ENCODE measurements around the gene KATNAL1. TPM values are rescaled to one million over a fixed set of nuclear protein-coding genes. Genes with fewer than 3 reads are reported as not detected.
"Not testable (repeated sequence)": the region's sequence is repeated elsewhere in the genome, so short reads cannot be mapped to it uniquely, and the experiment has no call there.

The KATNAL1 gene
- total RNA-seq, 1 donor from 2014 or later, result 29.3 TPM

DNA sequence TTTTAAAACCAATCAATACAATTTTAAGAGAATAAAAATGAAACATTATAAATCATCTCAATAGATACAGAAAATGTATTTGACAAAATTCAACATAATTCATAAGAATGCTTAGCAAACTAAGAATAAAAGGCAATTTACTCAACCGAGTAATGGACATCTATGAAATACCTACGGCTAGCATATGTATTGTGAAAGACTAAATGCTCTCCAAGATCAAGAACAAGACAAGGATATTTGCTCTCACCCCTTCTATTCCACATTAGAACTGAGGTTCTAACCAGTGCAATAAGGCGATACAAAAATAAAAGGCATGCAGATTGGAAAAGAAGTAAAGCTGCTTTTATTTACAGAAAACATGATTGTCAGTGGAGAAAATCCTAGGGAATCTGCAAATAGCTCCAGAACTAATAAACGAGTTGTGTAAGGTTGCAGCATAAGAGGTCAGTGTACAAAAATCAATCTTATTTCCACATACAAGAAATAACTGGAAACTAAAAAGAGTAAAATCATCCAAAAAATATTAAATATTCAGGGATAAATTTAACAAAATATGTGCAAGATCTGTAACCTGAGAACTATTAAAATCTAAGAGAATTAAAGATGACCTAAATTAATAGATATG is 16.4 kb downstream of the KATNAL1 start:
- Mint-ChIP-seq H3K36me3 (ENCODE audit: unreplicated experiment) (peaks cover 3% of the 10 kb centered on the region), H3K27me3 (ENCODE audit: unreplicated experiment) (no peaks in the 10 kb centered on the region), H3K4me3 (ENCODE audit: unreplicated experiment) (no peak overlapping the region), H3K27ac (ENCODE audit: unreplicated experiment) (no peak overlapping the region), H3K9me3 (ENCODE audit: unreplicated experiment) (no peaks in the 10 kb centered on the region), H3K4me1 (ENCODE audit: unreplicated experiment) (peaks cover 11% of the 10 kb centered on the region)
- DNase-seq (ENCODE audit: extremely low spot score, unreplicated experiment), result no peak
- TF ChIP-seq, protein P1, sequence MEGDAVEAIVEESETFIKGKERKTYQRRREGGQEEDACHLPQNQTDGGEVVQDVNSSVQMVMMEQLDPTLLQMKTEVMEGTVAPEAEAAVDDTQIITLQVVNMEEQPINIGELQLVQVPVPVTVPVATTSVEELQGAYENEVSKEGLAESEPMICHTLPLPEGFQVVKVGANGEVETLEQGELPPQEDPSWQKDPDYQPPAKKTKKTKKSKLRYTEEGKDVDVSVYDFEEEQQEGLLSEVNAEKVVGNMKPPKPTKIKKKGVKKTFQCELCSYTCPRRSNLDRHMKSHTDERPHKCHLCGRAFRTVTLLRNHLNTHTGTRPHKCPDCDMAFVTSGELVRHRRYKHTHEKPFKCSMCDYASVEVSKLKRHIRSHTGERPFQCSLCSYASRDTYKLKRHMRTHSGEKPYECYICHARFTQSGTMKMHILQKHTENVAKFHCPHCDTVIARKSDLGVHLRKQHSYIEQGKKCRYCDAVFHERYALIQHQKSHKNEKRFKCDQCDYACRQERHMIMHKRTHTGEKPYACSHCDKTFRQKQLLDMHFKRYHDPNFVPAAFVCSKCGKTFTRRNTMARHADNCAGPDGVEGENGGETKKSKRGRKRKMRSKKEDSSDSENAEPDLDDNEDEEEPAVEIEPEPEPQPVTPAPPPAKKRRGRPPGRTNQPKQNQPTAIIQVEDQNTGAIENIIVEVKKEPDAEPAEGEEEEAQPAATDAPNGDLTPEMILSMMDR (IDR thresholded peaks at IDR 0.05), result no peak

DNA sequence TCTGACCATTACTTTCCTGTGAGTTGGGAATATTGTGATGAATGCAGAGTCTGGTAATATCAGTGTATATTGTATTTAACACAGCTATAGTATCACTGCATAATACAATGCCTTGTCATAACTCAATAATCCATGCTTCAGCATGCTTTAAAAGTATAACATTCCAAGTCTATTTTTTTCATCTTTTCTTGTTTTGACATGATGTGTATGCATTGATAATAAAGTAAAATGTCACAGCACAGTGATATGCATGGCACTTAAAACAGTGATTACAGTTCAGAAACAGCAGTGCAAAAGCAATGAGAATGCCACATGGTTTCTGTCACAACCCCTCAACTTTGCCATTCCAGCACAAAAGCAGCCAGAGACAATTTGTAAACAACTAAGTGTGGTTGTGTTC is 17.8 kb downstream of the KATNAL1 start:
- Mint-ChIP-seq H3K9me3 (ENCODE audit: unreplicated experiment) (no peaks in the 10 kb centered on the region), H3K36me3 (ENCODE audit: unreplicated experiment) (no peaks in the 10 kb centered on the region)

DNA sequence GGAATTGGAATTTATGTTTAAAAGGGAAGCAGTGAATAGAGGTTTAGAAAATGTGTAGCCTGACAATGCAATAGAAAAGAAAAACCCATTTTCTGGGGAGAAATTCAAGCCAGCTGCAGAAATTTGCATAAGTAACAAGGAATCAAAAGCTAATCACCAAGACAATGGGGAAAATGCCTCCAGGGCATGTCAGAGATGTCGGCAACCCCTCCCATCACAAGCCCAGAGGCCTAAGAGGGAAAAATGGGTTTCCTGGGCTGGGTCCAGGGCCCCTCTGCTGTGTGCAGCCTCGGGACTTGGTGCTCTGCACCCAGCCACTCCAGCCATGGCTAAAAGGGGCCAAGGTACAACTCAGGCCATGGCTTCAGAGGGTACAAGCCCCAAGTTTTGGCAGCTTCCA is 21.3 kb downstream of the KATNAL1 start:
- H3K36me3 Mint-ChIP-seq (ENCODE audit: unreplicated experiment); H3K9me3 Mint-ChIP-seq (ENCODE audit: unreplicated experiment); H3K27me3 Mint-ChIP-seq (ENCODE audit: unreplicated experiment); DNase-seq (ENCODE audit: extremely low spot score, unreplicated experiment); H3K4me3 Mint-ChIP-seq (ENCODE audit: unreplicated experiment); H3K27ac Mint-ChIP-seq (ENCODE audit: unreplicated experiment): not testable (repeated sequence)
- H3K4me1 Mint-ChIP-seq (ENCODE audit: unreplicated experiment), result peaks cover 13% of the 10 kb centered on the region

More for the DNA sequence above, 17.8 kb downstream of the KATNAL1 start:
- no peaks in the 10 kb centered on the region for H3K27me3 Mint-ChIP-seq (ENCODE audit: unreplicated experiment)
- no peak overlapping the region for H3K27ac Mint-ChIP-seq (ENCODE audit: unreplicated experiment)
- peaks cover 13% of the 10 kb centered on the region for H3K4me1 Mint-ChIP-seq (ENCODE audit: unreplicated experiment)
- TF ChIP-seq, protein P1 (IDR thresholded peaks at IDR 0.05), result no peak
- no peak overlapping the region for H3K4me3 Mint-ChIP-seq (ENCODE audit: unreplicated experiment)
- no peak for DNase-seq (ENCODE audit: extremely low spot score, unreplicated experiment)

DNA sequence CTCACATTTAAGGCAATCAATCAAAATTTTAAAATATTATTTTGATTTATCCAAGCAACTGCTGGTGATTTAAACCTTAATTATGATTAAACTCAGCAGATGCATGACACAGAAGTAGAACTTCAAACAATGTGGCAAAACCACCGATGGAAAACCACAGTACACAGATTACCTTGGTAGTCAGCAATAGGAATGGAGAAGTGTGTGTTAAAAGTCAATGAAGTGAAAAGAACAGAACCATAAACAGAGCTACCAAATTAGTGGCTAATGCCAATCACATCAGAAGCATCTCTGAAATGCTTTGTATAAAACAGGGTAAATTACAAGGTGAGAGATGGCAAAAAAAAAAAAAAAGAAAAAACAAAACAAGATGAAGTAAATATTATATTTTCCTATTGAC is 31.2 kb downstream of the KATNAL1 start:
- TF ChIP-seq, protein P1 (IDR thresholded peaks at IDR 0.05), result no peak

DNA sequence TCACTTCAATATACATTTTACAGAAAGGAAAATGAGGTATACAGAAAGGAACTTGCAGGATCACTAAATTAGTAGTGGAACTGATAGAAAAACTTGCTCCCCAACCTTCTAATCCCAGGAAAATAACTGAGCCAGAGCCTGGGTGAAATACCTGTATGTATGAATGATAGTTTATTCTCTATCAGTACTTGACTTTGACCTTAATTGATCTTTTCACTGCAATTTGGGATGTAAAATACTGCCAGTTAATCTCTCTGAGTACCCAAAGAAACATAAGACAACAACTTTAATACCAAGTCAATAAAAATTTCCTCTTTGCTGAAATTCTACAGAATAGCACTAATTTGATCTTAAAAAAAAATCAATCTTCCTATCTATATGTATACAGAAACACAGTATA is 33.3 kb downstream of the KATNAL1 start:
- no peak overlapping the region for H3K4me3 Mint-ChIP-seq (ENCODE audit: unreplicated experiment)
- no peak for DNase-seq (ENCODE audit: extremely low spot score, unreplicated experiment)
- H3K36me3 Mint-ChIP-seq (ENCODE audit: unreplicated experiment), result peaks cover 25% of the 10 kb centered on the region
- H3K27me3 Mint-ChIP-seq (ENCODE audit: unreplicated experiment), result no peaks in the 10 kb centered on the region
- H3K4me1 Mint-ChIP-seq (ENCODE audit: unreplicated experiment), result peaks cover 7% of the 10 kb centered on the region
- H3K27ac Mint-ChIP-seq (ENCODE audit: unreplicated experiment), result no peak overlapping the region
- TF ChIP-seq, protein P1 (IDR thresholded peaks at IDR 0.05), result no peak
- no peaks in the 10 kb centered on the region for H3K9me3 Mint-ChIP-seq (ENCODE audit: unreplicated experiment)

More for the DNA sequence above, 31.2 kb downstream of the KATNAL1 start:
- no peak overlapping the region for H3K4me3 Mint-ChIP-seq (ENCODE audit: unreplicated experiment)
- no peak overlapping the region for H3K27ac Mint-ChIP-seq (ENCODE audit: unreplicated experiment)
- no peaks in the 10 kb centered on the region for H3K27me3 Mint-ChIP-seq (ENCODE audit: unreplicated experiment)
- H3K9me3 Mint-ChIP-seq (ENCODE audit: unreplicated experiment), result no peaks in the 10 kb centered on the region
- DNase-seq (ENCODE audit: extremely low spot score, unreplicated experiment), result no peak
- H3K36me3 Mint-ChIP-seq (ENCODE audit: unreplicated experiment), result peaks cover 29% of the 10 kb centered on the region
- H3K4me1 Mint-ChIP-seq (ENCODE audit: unreplicated experiment), result peaks cover 7% of the 10 kb centered on the region

DNA sequence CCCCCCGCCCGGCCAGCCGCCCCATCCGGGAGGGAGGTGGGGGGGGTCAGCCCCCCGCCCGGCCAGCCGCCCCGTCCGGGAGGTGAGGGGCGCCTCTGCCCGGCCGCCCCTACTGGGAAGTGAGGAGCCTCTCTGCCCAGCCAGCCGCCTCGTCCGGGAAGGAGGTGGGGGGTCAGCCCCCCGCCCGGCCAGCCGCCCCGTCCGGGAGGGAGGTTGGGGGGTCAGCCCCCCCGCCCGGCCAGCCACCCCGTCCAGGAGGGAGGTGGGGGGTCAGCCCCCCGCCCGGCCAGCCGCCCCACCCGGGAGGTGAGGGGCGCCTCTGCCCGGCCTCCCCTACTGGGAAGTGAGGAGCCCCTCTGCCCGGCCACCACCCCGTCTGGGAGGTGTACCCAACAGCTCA is 37.3 kb downstream of the KATNAL1 start:
- not testable (repeated sequence) for H3K27me3 Mint-ChIP-seq (ENCODE audit: unreplicated experiment); DNase-seq (ENCODE audit: extremely low spot score, unreplicated experiment); H3K4me3 Mint-ChIP-seq (ENCODE audit: unreplicated experiment); H3K9me3 Mint-ChIP-seq (ENCODE audit: unreplicated experiment); H3K27ac Mint-ChIP-seq (ENCODE audit: unreplicated experiment); H3K4me1 Mint-ChIP-seq (ENCODE audit: unreplicated experiment)
- peaks cover 15% of the 10 kb centered on the region for H3K36me3 Mint-ChIP-seq (ENCODE audit: unreplicated experiment)
